GM21717 (cell line): ENCODE data around the gene R3HDM2.

Experiments used
- ATAC-seq: cut with Tn5 transposase; IDR thresholded peaks from one replicate; pipeline ENCODE4 v1.9.1; 2021; ENCODE audit warnings: mild to moderate bottlenecking, moderate library complexity; ENCODE audit not compliant: unreplicated experiment

The R3HDM2 gene

DNA sequence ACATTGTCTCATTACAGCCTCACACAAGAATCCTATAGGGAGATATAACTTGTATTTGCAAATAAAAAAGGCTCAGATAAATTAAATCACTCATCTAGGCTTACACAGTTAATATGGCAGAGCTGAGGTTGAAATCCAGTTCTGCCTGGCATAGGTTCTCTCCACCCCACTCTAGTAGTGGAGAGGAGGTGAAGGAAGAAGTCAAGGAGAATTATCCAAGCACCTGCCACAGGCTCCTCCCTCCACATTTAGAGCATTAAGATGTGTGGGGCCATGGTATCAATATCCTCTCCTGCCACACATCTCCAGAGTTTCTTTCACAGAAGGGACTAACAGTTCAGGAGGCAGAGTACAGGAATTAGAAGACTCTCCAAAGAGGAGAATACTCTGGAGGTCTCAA lies 157.3 kb downstream of the R3HDM2 start:
- ATAC-seq = no peak

DNA sequence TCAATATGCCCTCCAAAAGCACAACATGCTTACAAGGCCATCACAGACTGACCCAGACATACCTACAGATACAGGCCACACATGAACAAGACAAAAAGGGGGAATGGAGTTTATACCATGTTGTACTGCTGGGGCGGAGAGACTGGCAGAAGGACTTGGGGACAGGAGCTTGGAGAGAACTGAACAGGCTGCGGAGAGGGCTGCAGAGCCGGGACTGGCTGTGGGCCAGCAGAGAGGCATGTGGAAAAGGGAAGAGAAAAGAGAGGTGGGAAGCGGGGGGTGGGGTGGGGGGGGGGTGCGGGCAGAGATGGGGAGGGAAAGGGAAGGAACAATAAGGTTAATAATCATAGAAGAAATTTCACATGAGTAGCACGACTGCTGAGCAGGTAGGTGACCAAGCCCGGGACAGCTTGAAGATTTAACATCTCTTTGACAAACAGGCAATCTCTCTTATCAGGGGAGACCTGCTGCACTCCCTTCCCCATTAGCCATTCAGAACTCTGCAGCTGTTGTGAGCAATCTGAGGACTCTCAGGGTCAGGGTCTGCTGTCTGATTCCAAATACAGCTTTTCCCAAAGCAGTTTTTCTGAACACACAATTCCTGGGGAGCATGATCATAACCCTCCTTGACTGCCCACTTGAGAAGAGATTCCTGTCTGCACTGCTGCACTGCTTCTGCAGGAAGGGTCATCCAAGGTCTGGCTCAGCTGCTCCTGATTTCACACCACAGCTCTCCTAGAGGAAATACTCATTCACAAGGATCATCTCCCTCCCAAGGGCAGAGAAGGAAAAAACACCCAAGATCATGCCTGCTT lies 158.3 kb downstream of the R3HDM2 start:
- ATAC-seq = no peak

DNA sequence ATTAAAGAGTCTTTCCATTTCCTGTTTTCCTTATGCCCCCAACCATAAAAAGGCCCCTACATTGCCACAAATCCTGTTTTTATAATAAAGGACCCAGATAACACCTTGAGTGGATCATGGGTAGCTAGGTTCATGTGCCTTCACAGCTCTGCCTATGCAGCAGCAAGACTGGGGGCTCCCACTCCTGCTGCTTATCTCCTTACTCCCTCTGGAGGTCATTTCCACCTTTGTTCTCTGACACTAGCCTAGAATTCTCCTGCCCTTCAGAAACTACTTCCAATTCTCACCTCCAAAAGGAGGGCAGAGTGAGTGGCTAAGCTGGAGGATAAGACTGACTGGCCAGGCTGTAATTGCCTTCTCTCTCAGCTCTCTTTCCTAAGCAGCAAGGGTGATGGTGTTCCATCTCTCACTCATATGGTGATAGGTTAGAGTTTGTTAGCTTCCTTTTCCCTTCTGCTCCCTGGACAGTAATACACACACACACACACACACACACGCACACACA lies 159.8 kb downstream of the R3HDM2 start:
- ATAC-seq = no peak

DNA sequence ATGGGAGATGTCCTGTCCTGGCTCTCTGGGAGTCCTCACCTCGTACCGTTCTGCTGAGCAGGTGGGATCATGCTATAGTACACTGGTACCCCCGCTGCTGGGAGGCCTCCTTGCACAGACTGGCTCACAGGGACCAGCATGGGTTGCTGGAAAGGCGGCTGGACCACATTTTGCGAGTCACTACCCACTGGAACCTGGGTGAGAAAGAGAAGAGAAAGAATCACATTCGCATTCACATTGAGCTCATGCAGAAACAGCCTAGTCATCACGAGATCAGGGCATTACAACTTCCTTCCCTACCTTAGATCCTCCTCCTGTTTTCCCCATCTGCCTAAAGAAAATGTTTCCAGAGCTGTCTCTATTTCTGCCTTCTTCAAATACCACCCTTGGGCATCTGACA lies 162.6 kb downstream of the R3HDM2 start:
- ATAC-seq = no peak

DNA sequence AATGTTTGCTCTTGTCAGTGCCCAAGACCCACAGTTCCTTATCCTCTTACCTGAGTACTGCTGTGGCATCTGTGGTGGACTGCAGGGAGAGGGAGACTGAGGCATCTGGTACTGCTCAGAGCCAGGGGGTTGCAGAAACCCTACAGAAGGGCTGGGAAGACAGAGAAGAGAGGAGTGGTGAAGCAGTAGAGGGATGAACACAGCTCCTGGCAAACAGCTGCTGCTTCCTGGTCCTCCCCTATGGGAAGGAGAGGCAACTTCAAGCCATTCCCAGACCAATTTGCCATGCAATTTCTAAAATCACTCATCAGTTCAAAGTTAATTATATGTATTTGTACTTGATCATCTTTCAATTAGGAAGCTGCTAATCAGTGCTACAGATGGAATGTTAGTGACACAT lies 164.2 kb downstream of the R3HDM2 start:
- no peak for ATAC-seq

DNA sequence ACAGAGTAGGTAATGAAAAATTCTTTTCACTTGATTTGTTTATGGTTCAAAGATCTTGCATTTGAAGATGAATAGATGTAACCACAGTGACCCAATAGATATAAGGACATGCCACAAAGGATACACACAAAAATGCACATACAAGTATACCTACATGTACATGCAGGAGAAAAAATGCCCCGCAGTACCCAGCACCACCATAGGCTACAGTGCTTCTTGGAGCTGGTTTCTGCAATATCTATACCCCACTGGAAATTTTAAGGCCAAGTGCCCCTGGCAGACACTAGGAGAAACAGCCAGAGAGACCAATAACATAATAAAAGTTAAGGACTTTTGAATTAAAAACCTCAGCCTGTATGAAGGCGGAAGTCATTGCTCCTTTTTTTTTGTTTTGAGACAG lies 167.7 kb downstream of the R3HDM2 start:
- ATAC-seq = no peak

DNA sequence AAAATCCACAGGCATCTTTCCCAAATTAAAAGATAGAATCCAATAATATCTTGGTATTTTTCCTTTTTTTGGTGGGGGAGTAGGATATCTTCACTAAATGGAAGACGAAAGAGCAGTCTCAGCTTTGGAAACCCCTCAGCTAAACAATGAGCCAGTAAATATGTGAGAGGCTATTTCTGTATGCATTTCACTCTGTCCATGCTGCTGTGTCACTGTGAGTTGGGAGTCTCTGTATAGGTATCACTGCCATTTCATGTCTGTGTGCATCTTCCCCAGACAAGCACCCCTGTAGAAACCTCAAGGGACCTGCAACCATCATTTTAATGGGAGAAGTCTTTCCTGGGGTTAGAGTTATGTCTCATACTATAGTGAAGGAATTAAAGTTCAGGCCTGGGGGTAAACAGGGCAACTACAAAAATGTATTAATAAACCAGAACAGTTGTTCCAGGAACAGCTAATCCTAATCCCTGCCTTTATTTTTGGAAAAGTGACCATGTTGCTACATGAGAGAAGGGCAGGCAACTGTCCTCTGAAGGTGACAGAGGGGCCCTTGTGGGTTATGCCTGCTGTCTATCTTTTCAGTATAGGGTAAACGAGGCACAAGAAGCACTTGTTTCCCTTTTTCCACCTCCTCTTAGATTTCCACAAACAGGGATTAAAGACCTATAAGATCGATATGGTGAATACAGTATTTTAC lies 168.6 kb downstream of the R3HDM2 start:
- ATAC-seq = no peak

DNA sequence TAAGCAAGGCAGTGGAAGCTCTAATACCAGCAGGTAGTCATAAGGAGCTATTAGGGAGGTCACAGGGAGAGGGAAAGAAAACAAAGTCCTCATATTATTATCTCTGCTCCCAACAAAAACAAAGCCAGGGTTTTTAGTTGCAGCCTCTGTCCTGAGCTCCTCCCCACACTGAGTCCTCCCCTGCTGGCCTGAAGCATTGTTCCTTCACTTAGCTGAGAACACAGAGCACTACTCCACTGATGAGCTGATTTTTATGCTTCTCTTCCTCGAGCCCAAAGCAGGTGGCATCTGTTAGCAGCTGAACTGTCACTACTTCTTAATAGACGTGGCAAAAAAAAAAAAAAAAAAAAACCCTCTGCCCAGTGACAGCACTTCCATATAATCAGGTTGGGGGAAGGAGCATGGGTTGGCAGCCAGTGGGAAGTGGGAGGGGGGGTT lies 169.4 kb downstream of the R3HDM2 start:
- ATAC-seq = no peak

DNA sequence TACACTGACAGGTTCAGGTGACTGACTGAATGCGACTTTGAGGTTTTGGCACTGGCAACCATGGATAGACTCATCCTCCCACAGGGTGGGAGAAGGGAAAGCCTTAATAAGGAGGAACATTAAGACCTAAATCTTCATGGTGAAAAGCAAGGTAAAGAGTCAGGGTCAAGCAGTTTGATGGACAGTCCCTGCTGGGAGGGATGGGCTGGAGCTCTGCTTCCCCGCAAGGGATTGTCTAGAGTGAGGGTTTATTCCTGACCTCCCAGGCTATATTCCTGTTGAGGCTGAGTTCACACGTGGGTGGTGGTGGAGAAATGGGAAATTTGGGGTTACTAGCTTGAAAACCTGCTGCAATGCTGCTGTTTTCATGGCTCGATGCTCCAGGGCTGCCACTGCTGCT lies 170.5 kb downstream of the R3HDM2 start:
- ATAC-seq = no peak

DNA sequence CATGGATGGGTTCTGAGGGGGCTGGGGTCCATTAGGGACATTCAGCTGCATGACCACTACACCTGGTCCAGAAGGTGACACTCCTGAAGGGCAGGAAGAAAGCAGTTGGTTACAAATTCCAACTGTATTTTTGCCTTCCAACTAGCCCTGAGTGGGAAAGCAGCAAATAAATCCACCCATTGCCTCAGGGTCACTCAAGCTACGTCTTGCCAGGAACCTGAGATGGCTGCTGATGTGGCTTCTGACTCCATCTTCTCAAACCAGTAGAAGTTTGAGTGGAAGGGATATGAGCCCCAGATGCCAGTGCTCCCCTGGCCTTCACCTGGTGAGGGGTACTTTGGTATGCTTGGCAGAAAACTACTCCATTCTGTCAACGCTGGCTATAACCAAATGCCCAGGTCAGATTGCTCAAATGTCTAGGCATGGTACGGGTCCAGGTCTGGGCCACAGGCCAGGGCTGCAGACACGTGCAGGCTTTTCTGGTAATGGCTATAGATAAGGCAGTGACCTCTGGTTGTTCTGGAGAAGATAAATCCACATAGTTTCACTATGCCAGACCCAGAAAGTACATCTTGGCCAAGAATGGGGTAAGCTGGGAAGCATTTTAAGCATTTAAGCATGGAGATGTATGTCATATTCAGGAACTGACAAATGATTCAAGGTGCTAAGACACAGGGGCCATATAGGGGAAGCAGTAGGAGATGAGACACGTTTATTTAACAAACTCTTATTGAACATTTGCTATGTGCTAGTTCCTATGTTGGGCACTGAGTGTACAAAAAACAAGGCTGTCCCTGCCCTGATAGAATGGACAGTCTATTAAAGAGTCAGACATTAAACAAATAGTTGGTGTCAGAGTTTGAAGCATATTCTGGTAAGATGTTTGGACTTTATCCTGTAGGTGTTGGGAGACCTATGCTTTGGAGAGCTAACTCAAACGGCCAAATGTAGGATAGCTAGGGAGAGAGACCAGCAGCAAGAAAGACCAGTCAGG lies 171.6 kb downstream of the R3HDM2 start:
- ATAC-seq = no peak

DNA sequence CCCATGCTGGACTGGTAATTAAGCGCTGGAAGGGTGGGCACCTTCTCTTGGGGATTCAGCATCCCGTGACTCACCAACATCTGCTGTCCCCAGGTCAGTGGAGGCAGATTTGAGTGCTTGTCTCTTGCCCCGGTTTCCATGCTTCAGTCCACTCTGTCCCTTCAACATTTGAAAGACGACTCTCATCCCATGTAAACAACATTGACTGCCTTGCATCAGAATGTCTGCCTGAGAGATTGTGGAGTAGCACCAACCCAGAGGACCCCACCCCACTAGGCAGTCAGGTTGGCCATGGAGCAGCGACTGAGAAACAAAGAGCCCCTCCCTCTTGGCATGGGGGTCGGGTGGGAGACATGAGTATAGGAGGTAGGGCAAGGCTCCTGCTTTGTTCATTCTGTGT lies 174.9 kb downstream of the R3HDM2 start:
- no peak for ATAC-seq

DNA sequence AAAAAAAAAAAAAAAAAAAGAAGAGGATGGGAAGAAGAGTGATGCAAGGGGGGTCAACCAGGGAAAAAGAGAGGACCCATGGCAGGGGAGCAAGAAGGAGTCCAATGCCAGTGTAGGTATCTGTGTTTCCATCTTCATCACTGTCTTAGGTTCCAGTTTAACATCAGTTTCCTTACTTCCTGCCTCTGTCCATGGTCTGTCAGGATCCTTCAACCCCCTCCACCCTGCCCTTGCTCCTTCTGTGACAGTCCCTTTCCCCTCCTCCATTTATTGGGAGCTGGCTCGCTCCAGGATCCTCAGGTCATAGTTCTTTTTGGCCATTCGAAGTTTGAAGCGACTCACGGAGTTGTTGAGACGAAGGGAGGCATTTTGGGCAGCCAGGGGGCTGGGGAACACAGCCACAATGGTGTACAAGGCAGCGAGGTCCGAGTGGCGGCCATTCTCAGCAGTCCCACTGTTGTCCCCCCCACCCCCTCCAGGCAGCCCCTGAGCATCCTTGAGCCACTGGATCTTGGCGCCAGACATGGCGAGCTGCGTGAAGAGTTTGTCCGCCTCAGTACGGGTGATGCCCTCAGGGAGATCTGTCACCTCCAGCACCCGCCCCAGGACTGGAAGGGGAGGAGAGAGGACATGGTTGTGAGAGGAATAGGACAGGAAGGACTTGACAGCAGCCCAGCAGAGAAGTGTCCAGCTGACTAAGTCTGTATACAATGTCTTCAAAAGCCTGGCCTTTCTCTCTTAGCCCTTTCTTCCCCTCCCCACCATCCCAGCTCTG lies 176.2 kb downstream of the R3HDM2 start:
- ATAC-seq = no peak

DNA sequence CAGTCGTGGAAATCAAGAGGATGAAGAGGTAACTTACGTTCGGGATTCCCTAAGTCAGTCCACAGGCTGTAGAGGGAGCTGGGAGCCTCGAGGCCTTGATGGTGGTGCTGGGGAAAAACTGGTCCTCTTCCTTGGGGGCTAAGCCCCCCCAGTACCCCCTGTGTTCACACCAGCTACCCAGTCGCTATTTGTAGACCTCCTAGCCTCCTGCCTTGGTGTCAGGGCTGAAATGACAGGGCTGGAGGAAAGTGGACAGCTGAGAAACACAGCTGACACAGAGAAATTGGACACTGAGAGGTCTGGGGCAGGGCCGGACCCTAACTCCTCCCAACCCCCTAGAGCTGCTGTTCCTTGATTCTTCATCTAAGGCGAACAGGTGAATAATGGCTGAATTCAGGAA lies 179.9 kb downstream of the R3HDM2 start, which contains the start of gene STAC3:
Gene STAC3 (minus strand): TSS at position 232 of the 400 bp plus-strand sequence. CDS start 1,551 bp downstream, outside the sequence.
- no peak for ATAC-seq

DNA sequence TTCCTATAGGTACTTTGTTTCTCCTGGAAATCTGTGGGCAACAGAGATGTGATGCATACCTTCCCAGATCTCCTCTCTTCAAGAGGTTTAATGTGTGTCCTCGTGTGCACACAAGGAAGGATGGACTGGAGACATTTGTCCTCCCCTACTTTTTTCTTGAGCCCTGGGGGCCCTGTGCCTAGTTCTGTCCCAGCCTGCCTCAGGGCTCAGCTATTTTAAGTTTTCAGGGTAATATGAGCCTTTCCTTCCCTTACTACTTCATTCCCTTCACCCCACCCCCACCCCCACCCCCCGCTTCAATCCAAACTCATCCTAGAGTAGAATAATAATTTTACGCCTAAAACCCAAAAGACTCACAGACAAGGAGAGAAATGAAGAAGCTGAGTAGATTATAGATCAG lies 180.3 kb downstream of the R3HDM2 start:
- no peak for ATAC-seq

DNA sequence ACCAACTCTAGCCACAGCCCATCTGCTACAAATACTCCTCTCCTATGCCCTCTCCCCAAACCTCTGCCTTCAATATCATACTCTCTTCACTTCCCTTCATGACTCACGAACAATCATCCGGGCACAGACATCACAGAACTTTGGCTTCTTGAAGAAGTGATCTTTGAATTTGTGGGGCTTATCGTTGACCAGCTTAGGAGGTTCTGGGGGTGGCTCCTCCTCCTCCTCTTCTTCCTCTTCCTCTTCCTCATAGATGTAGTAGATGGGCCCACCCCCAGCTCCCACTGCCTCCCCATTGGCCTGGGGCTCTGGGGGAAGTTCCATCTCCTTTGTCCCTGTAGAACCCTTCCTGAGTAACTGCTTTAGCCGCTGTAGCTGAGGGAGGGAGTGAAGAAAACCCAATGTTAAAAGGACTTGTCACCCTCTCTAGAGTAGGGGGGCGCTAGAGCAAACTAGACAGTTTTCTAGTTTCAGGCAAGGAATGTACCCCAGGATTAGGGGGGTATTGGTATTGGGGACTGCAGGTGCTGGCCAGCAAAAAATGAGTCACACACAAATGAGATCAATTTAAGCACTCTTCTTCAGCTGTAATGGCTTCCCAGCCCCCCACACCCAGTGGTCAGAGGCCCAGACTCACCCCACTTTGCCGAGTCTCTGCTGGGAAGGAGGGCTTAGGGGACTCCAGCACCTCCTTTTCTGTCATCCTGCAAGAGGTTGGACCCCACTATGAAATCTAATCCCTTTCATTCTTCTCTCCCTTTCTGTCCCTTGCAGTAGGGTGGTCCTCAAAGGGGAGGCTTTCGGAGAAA lies 181.7 kb downstream of the R3HDM2 start:
- ATAC-seq = no peak

DNA sequence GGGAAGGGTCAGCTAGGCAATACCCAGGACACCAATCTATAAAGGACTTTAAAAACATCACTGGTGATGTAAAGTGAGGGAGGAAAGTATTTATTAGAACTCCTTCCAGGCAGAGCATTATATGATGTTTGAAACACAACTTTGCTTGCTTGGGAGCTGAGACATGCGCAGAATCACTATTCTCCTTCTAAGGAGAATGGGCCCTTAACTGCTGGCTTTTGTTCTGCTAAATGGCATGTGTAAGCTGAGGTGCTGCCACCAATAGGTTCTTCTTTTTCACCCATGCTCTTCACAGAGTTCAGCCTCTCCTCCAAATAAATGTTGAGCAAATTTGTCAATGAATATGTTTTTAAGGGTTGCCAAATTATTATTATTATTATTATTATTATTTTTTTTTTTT lies 183.8 kb downstream of the R3HDM2 start:
- no peak for ATAC-seq

DNA sequence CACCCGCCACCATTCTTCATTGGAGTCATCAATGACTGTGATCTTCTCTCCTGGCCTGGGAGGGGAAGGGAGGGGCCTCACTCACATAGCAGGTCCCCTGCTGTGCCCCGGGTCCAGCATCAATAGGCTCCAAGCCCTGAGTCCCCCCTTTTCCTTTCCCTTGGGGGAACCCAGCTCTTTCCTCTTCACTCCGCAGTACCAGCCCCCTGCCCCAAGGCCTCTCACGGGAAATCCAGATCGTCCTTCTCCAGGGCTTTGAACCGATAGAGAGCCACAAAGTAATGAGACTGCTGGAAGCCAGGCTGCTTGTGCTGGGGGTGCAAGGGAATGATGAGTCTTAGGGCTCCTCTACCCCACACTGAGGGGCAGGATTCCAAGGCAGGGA lies 186.5 kb downstream of the R3HDM2 start:
- ATAC-seq = no peak

DNA sequence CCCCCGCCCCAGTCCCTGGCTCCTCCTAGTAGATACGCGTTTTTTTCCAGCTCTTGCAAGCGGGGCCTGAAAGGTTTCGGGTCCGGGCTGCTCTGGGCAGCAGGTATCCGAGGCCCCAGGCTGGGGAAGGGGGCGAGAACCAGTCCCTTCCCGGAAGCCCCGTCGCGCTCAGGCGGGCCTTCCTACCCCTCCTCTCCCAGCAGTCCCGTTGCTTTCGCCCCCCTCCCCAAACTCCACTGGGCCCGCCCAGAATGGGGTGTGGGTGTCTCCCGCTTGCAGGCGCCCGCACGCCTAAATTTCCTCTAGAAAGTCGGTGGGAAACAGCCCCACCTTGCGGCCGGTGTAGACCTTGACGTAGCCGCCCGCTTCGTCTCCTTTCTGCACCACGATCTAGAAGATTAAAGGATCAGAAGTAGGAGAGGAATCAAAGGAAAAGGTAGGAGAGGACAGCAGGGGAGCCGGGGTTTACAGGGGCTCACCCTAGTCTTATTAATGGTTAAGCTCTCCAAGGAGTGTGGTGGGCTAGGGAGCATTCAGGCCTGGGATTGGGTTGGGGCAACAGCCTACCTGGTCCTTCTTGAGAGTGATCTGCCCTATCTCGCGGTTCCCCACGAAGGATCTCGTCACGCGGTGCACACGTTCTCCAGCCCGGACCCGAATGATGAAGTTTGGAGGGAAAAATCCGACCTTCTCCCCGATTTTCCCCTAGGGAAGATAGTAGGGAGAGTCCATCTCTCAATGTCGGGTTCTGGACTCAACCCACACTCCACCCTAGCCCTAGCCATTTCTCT lies 187.1 kb downstream of the R3HDM2 start:
- ATAC-seq = no peak
